CD14-positive monocyte (primary cell): ENCODE measurements around the gene CDC16. TPM values are rescaled to one million over a fixed set of nuclear protein-coding genes. Genes with fewer than 3 reads are reported as not detected.
"Not testable (repeated sequence)": the region's sequence is repeated elsewhere in the genome, so short reads cannot be mapped to it uniquely, and the experiment has no call there.

Experiments
- DNase-seq, 3 donors: peaks; one replicate each; pipeline ENCODE4 v3.0.0-alpha.2; 2011 to 2022
- H2AFZ ChIP-seq: 2 replicates; pipeline ENCODE4 v1.6.0; 2012; ENCODE audit warnings: mild to moderate bottlenecking, low read depth, low read length, inconsistent platforms; ENCODE audit not compliant: insufficient read depth, poor library complexity, severe bottlenecking
- H3K27ac ChIP-seq, 2 donors: 1 replicate in 1 of 2; 2 replicates in 1 of 2; pipeline ENCODE4 v1.5.1; 2012 to 2013; ENCODE audit warnings: low read length in 2 of 2, control low read depth in 1 of 2, inconsistent platforms in 1 of 2, low read depth in 1 of 2, mild to moderate bottlenecking in 1 of 2
- H3K27me3 ChIP-seq, 2 donors: one replicate each; pipeline versions ENCODE4 v1.6.0 to v1.6.1; 2011 to 2013; ENCODE audit warnings: low read length in 2 of 2; ENCODE audit not compliant: control insufficient read depth in 2 of 2, insufficient read depth in 2 of 2
- H3K36me3 ChIP-seq, 2 donors: replicated peaks in 1 of 2; 1 replicate in 1 of 2; 2 replicates in 1 of 2; pipeline versions ENCODE4 v1.5.1 to v1.6.1; 2012 to 2013; ENCODE audit warnings: low read length in 2 of 2, control low read depth in 1 of 2, inconsistent platforms in 1 of 2, mild to moderate bottlenecking in 1 of 2; ENCODE audit not compliant: insufficient read depth in 2 of 2, control insufficient read depth in 1 of 2
- H3K4me1 ChIP-seq, 2 donors: 1 replicate in 1 of 2; 2 replicates in 1 of 2; pipeline versions ENCODE4 v1.5.1 to v1.6.1; 2012 to 2013; ENCODE audit warnings: low read length in 2 of 2, control low read depth in 1 of 2, inconsistent platforms in 1 of 2, mild to moderate bottlenecking in 1 of 2, moderate library complexity in 1 of 2; ENCODE audit not compliant: insufficient read depth in 2 of 2, control insufficient read depth in 1 of 2
- H3K4me2 ChIP-seq: replicated peaks from 2 replicates; pipeline ENCODE3; 2012; ENCODE audit warnings: low read length, moderate library complexity, mild to moderate bottlenecking; ENCODE audit not compliant: poor library complexity, severe bottlenecking; ENCODE audit errors: extremely low read depth
- H3K4me3 ChIP-seq, 3 experiments: fragments of 200-600 bp in 1 of 3; sonication (generic) in 1 of 3; replicated peaks in 1 of 3; 1 replicate in 2 of 3; 2 replicates in 1 of 3; pipeline ENCODE4 v1.5.1; 2011 to 2013; ENCODE audit warnings: low read length in 3 of 3, mild to moderate bottlenecking in 3 of 3, control low read depth in 2 of 3, low read depth in 2 of 3, inconsistent platforms in 1 of 3, moderate library complexity in 1 of 3
- H3K79me2 ChIP-seq: 2 replicates; pipeline ENCODE4 v1.6.0; 2012; ENCODE audit warnings: mild to moderate bottlenecking, control low read depth, inconsistent platforms, low read length, moderate library complexity; ENCODE audit not compliant: insufficient read depth
- H3K9ac ChIP-seq: 2 replicates; pipeline ENCODE4 v1.6.0; 2017; ENCODE audit warnings: low read length, mild to moderate bottlenecking; ENCODE audit not compliant: insufficient read depth, poor library complexity, severe bottlenecking
- H3K9me3 ChIP-seq, 2 donors: replicated peaks in 1 of 2; 1 replicate in 1 of 2; 2 replicates in 1 of 2; pipeline versions ENCODE4 v1.5.1 to v1.6.1; 2012 to 2013; ENCODE audit warnings: low read length in 2 of 2, control low read depth in 1 of 2; ENCODE audit not compliant: control insufficient read depth in 1 of 2, insufficient read depth in 1 of 2
- H4K20me1 ChIP-seq: 2 replicates; pipeline ENCODE4 v1.6.0; 2012; ENCODE audit warnings: mild to moderate bottlenecking, low read length, control low read depth, moderate library complexity; ENCODE audit not compliant: insufficient read depth
- H3K27ac Mint-ChIP-seq, 7 donors: one replicate each; pipeline ENCODE4 v1.8.0; 2020; ENCODE audit warnings: mild to moderate bottlenecking in 7 of 7, mixed read lengths in 7 of 7, moderate library complexity in 6 of 7, inconsistent platforms in 2 of 7
- H3K27me3 Mint-ChIP-seq, 3 donors: one replicate each; pipeline ENCODE4 v1.8.0; 2021 to 2022; ENCODE audit warnings: low read depth in 3 of 3, mild to moderate bottlenecking in 3 of 3, mixed read lengths in 3 of 3, moderate library complexity in 3 of 3, inconsistent platforms in 1 of 3
- H3K36me3 Mint-ChIP-seq, 2 donors: one replicate each; pipeline ENCODE4 v1.8.0; 2020; ENCODE audit warnings: mixed read lengths in 2 of 2, inconsistent platforms in 1 of 2, mild to moderate bottlenecking in 1 of 2
- H3K4me1 Mint-ChIP-seq: one replicate; pipeline ENCODE4 v1.8.0; 2020; ENCODE audit warnings: mild to moderate bottlenecking, mixed read lengths
- H3K4me3 Mint-ChIP-seq, 2 donors: one replicate each; pipeline ENCODE4 v1.8.0; 2020; ENCODE audit warnings: mild to moderate bottlenecking in 2 of 2, mixed read lengths in 2 of 2, moderate library complexity in 1 of 2
- H3K9me3 Mint-ChIP-seq, 7 donors: one replicate each; pipeline ENCODE4 v1.8.0; 2020 to 2022; ENCODE audit warnings: mixed read lengths in 7 of 7, mild to moderate bottlenecking in 6 of 7, moderate library complexity in 6 of 7, inconsistent platforms in 2 of 7
- WGBS: methylation state at CpG from one replicate; pipeline ENCODE4 v1.1.5; 2013; ENCODE audit warnings: missing lambda C conversion rate; ENCODE audit not compliant: insufficient coverage; 5-methylcytosine and 5-hydroxymethylcytosine counted together
- intact Hi-C, 2 donors: fragments of 100-400 bp; cut with micrococcal nuclease; formaldehyde crosslinking; loops; one replicate each; pipeline versions ENCODE4 v1.15.0 to v1.15.1; 2023
- polyA plus RNA-seq, 3 donors: library from polyadenylated mRNA; depleted of rRNA in 1 of 3; unstranded in 2 of 3; stranded (reverse) in 1 of 3; fragments of 300-500 nt in 2 of 3; fragments of >200 nt in 1 of 3; fragmentation: Illumina TruSeq in 2 of 3; gene quantifications; 1 replicate in 2 of 3; 2 replicates in 1 of 3; pipeline ENCODE4 v1.2.3, GENCODE V29; 2012 to 2021
- TF ChIP-seq, protein P1 (sequence below): fragments of 200-600 bp; IDR thresholded peaks from one replicate; pipeline ENCODE4 v1.8.0; 2022; ENCODE audit warnings: antibody characterized with exemption, mild to moderate bottlenecking

CDC16 gene
- polyA plus RNA-seq, 3 donors, result 15.6 to 72.1 (median 21.1) TPM

DNA sequence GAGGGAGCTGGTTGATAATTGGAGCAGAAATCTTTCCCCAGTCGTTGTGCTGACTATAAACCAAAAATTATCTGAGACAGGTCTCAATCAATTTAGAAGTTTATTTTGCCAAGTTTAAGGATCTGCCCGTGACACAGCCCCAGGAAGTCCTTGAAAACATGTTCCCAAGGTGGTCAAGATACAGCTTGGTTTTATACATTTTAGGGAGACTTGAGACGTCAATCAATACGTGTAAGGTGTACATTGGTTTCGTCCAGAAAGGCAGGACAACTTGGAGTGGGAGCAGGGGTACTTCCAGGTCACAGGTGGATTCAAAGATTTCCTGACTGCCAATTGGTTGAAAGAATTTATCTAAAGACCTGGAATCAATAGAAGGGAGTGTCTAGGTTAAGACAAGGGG is 38.1 kb upstream of the CDC16 start:
- Mint-ChIP-seq H3K9me3 (peaks cover 6 to 22% (median 15%) of the 10 kb centered on the region in 7 donors), H3K36me3 (no peaks in the 10 kb centered on the region), H3K27me3 (peaks cover 3 to 36% (median 16%) of the 10 kb centered on the region in 3 donors), H3K27ac (no peak overlapping the region), H3K4me1 (no peaks in the 10 kb centered on the region), H3K4me3 (no peak overlapping the region)
- H3K27ac ChIP-seq, result no peak overlapping the region
- H3K4me3 ChIP-seq, result no peak overlapping the region
- H3K4me2 ChIP-seq, result no peak overlapping the region
- 98% methylated on average over 4 of the region's 5 CpGs for WGBS
- H3K27me3 ChIP-seq, result peaks cover 0 to 15% of the 10 kb centered on the region in 2 donors
- H2AFZ ChIP-seq, result no peak overlapping the region
- peaks cover 15 to 20% of the 10 kb centered on the region in 2 donors for H3K9me3 ChIP-seq
- no peak for DNase-seq
- no peaks in the 10 kb centered on the region for H3K4me1 ChIP-seq
- TF ChIP-seq, protein P1, sequence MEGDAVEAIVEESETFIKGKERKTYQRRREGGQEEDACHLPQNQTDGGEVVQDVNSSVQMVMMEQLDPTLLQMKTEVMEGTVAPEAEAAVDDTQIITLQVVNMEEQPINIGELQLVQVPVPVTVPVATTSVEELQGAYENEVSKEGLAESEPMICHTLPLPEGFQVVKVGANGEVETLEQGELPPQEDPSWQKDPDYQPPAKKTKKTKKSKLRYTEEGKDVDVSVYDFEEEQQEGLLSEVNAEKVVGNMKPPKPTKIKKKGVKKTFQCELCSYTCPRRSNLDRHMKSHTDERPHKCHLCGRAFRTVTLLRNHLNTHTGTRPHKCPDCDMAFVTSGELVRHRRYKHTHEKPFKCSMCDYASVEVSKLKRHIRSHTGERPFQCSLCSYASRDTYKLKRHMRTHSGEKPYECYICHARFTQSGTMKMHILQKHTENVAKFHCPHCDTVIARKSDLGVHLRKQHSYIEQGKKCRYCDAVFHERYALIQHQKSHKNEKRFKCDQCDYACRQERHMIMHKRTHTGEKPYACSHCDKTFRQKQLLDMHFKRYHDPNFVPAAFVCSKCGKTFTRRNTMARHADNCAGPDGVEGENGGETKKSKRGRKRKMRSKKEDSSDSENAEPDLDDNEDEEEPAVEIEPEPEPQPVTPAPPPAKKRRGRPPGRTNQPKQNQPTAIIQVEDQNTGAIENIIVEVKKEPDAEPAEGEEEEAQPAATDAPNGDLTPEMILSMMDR, result no peak
- no peaks in the 10 kb centered on the region for H4K20me1 ChIP-seq
- H3K9ac ChIP-seq, result no peak overlapping the region
- intact Hi-C loops, result no loop called here
- no peaks in the 10 kb centered on the region for H3K36me3 ChIP-seq
- no peaks in the 10 kb centered on the region for H3K79me2 ChIP-seq

DNA sequence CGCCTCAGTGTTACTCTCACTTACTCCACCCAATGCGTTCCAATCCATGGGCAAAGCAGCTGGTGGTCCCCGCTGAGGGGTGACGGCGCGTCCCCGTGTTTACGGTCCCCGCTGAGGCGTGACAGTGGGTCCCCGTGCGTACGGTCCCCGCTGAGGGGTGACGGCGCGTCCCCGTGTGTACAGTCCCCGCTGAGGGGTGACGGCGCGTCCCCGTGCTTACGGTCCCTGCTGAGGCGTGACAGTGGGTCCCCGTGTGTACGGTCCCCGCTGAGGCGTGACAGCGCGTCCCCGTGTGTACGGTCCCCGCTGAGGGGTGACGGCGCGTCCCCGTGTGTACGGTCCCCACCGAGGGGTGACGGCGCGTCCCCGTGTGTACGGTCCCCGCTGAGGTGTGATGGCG is 36.1 kb upstream of the CDC16 start:
- H3K9me3 Mint-ChIP-seq, result peaks cover 6 to 20% (median 14%) of the 10 kb centered on the region in 7 donors
- Histone ChIP-seq H4K20me1 (no peaks in the 10 kb centered on the region), H3K36me3 (no peaks in the 10 kb centered on the region), H3K27me3 (peaks cover 0 to 15% of the 10 kb centered on the region in 2 donors), H3K9me3 (peaks cover 15 to 20% of the 10 kb centered on the region in 2 donors), H3K79me2 (no peaks in the 10 kb centered on the region), H3K27ac (no peak overlapping the region), H3K9ac (no peak overlapping the region), H3K4me3 (no peak overlapping the region), H3K4me2 (no peak overlapping the region), H3K4me1 (no peaks in the 10 kb centered on the region), H2AFZ (no peak overlapping the region)
- intact Hi-C loops, result no loop called here
- H3K4me1 Mint-ChIP-seq, result no peaks in the 10 kb centered on the region
- no peaks in the 10 kb centered on the region for H3K36me3 Mint-ChIP-seq
- WGBS, result 96% methylated on average over 41 of the region's 47 CpGs
- no peak for DNase-seq
- H3K27ac Mint-ChIP-seq, result no peak overlapping the region
- no peak overlapping the region for H3K4me3 Mint-ChIP-seq
- TF ChIP-seq, protein P1, result no peak
- H3K27me3 Mint-ChIP-seq, result peaks cover 4 to 43% (median 21%) of the 10 kb centered on the region in 3 donors

- WGBS, result 71% methylated on average over 55 of the region's 75 CpGs
Observed at GRCh38 chr13:114199526-114199925, 35.2 kb upstream of the CDC16 start.

More at GRCh38 chr13:114199526-114199925, 35.2 kb upstream of the CDC16 start:
- H3K4me1 Mint-ChIP-seq, H3K27ac Mint-ChIP-seq, H4K20me1 ChIP-seq, H3K27ac ChIP-seq, H3K4me1 ChIP-seq, H3K4me3 Mint-ChIP-seq, DNase-seq, intact Hi-C loops, H3K4me3 ChIP-seq, H3K4me2 ChIP-seq, H2AFZ ChIP-seq, H3K9ac ChIP-seq, H3K36me3 Mint-ChIP-seq, H3K79me2 ChIP-seq, H3K36me3 ChIP-seq: not testable (repeated sequence)
- H3K9me3 ChIP-seq, result peaks cover 15 to 20% of the 10 kb centered on the region in 2 donors
- peaks cover 4 to 39% (median 21%) of the 10 kb centered on the region in 3 donors for H3K27me3 Mint-ChIP-seq
- H3K9me3 Mint-ChIP-seq, result peaks cover 6 to 19% (median 14%) of the 10 kb centered on the region in 7 donors
- H3K27me3 ChIP-seq, result peaks cover 0 to 15% of the 10 kb centered on the region in 2 donors
